Tibial nerve (tissue), 4 donors: ENCODE measurements around the gene MKRN2OS.

Source experiments
- CTCF ChIP-seq, 5 experiments: fragments of 200-600 bp in 3 of 5; fragments of 450-650 bp in 2 of 5; sonication (generic) in 3 of 5; IDR thresholded peaks; one replicate each; pipeline ENCODE4 v1.5.1; 2016 to 2019; ENCODE audit warnings: antibody characterized with exemption in 5 of 5, mild to moderate bottlenecking in 3 of 5, moderate library complexity in 2 of 5
- EP300 ChIP-seq, 2 donors: sonication (generic); formaldehyde crosslinking; IDR thresholded peaks; one replicate each; pipeline ENCODE4 v1.6.1; 2017; ENCODE audit warnings: antibody characterized with exemption in 2 of 2, mild to moderate bottlenecking in 1 of 2
- POLR2A ChIP-seq, 2 donors: fragments of 450-650 bp; IDR thresholded peaks; one replicate each; pipeline ENCODE4 v1.6.1; 2017; ENCODE audit warnings: antibody characterized with exemption in 2 of 2, mild to moderate bottlenecking in 2 of 2, moderate library complexity in 2 of 2

DNA sequence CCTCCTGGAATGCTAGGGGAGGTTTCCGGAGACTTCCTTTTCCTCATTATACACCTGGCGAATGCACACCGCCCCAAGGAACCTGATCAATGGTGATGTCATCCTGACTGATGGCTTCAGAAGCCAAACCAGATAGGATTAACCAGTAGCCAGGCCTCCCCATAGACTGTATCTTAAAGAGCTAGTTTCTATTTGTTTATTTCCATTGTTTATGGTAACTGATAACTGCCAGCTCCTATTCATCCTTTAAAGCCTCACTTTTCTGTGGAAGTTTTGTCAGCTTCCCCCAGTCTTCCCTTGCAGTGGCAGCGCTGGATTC, at the start of gene MKRN2OS:
- TF ChIP-seq CTCF (IDR thresholded peaks at IDR 0.05) (no peak), EP300 (IDR thresholded peaks at IDR 0.05) (no peak), POLR2A (IDR thresholded peaks at IDR 0.05) (no peak)
